Measurements from ENCODE around the gene KRTAP10-12.

GRCh38 chr21:44722731-44723130 lies 25.8 kb downstream of the KRTAP10-12 start:
- no peak for TF ChIP-seq EZH2phosphoT487 (IDR thresholded peaks at IDR 0.05; ENCODE audit: low read depth)
- TF ChIP-seq, protein P1, sequence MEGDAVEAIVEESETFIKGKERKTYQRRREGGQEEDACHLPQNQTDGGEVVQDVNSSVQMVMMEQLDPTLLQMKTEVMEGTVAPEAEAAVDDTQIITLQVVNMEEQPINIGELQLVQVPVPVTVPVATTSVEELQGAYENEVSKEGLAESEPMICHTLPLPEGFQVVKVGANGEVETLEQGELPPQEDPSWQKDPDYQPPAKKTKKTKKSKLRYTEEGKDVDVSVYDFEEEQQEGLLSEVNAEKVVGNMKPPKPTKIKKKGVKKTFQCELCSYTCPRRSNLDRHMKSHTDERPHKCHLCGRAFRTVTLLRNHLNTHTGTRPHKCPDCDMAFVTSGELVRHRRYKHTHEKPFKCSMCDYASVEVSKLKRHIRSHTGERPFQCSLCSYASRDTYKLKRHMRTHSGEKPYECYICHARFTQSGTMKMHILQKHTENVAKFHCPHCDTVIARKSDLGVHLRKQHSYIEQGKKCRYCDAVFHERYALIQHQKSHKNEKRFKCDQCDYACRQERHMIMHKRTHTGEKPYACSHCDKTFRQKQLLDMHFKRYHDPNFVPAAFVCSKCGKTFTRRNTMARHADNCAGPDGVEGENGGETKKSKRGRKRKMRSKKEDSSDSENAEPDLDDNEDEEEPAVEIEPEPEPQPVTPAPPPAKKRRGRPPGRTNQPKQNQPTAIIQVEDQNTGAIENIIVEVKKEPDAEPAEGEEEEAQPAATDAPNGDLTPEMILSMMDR (IDR thresholded peaks at IDR 0.05; ENCODE audit: low read depth, low read length): no peak
